HK-2 (cell line): Measurements from ENCODE around the gene SSU72.
A peak's percentile ranks its signal among the peaks of the same experiment; 100 is the strongest.
"Not testable (repeated sequence)": the region's sequence is repeated elsewhere in the genome, so short reads cannot be mapped to it uniquely, and the experiment has no call there.

Experiments used
- DNase-seq: peaks from one replicate; pipeline ENCODE4 v3.0.0-alpha.2; 2018; ENCODE audit not compliant: unreplicated experiment

SSU72 gene

GRCh38 chr1:1505366-1505798 lies 69.3 kb downstream of the SSU72 start:
- not testable (repeated sequence) for DNase-seq

- peak; percentile 85 for DNase-seq
These were observed 69.8 kb downstream of the SSU72 start for GRCh38 chr1:1504777-1505365.

GRCh38 chr1:1495461-1495975 lies 79.1 kb downstream of the SSU72 start:
- DNase-seq = not testable (repeated sequence)

GRCh38 chr1:1494311-1494710 lies 80.4 kb downstream of the SSU72 start:
- DNase-seq = not testable (repeated sequence)
